ENCODE measurements around the gene ZNF804B. TPM values are rescaled to one million over a fixed set of nuclear protein-coding genes. Genes with fewer than 3 reads are reported as not detected.
A peak's percentile ranks its signal among the peaks of the same experiment; 100 is the strongest.

The ZNF804B gene
- total RNA-seq, 6 donors from 2014 or later, result not detected

DNA sequence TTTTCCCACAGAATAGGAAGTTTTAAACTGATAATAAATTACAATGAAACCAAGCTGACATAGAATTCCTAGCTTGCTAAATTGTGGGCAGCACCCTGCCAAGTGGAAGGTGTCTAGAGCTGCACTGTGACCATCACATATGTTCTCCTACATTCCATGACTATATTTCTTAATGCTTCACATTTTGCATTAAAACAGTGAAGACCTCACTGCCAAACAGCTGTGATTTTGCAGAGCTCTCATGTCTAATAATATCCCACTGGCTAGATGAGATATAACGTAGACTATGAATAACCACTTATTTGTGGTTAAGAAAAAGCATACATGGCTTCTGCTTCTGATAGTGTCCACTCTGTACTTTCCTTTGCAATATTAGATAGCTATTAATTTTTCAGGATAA, 264.4 kb downstream of the ZNF804B start:
- TF ChIP-seq POLR2A (IDR thresholded peaks at IDR 0.05) (no peak), POLR2AphosphoS5 (IDR thresholded peaks at IDR 0.05) (no peak), EP300 (IDR thresholded peaks at IDR 0.05) (no peak)
- TF ChIP-seq, protein P1, sequence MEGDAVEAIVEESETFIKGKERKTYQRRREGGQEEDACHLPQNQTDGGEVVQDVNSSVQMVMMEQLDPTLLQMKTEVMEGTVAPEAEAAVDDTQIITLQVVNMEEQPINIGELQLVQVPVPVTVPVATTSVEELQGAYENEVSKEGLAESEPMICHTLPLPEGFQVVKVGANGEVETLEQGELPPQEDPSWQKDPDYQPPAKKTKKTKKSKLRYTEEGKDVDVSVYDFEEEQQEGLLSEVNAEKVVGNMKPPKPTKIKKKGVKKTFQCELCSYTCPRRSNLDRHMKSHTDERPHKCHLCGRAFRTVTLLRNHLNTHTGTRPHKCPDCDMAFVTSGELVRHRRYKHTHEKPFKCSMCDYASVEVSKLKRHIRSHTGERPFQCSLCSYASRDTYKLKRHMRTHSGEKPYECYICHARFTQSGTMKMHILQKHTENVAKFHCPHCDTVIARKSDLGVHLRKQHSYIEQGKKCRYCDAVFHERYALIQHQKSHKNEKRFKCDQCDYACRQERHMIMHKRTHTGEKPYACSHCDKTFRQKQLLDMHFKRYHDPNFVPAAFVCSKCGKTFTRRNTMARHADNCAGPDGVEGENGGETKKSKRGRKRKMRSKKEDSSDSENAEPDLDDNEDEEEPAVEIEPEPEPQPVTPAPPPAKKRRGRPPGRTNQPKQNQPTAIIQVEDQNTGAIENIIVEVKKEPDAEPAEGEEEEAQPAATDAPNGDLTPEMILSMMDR (IDR thresholded peaks at IDR 0.05), result no peak
- H3K9me3 ChIP-seq, result no peaks in the 10 kb centered on the region
- no peak overlapping the region for H3K4me3 ChIP-seq
- H3K27ac ChIP-seq, result no peak overlapping the region
- DNase-seq, result no peak
- 44 to 58% methylated on average over 1 of the region's 1 CpG for WGBS, 2 donors
- H3K27me3 ChIP-seq, result no peaks in the 10 kb centered on the region
- no peaks in the 10 kb centered on the region for H3K36me3 ChIP-seq
- no peaks in the 10 kb centered on the region for H3K4me1 ChIP-seq
- no peak for ATAC-seq (ENCODE audit: low FRiP score in 2 of 2)

DNA sequence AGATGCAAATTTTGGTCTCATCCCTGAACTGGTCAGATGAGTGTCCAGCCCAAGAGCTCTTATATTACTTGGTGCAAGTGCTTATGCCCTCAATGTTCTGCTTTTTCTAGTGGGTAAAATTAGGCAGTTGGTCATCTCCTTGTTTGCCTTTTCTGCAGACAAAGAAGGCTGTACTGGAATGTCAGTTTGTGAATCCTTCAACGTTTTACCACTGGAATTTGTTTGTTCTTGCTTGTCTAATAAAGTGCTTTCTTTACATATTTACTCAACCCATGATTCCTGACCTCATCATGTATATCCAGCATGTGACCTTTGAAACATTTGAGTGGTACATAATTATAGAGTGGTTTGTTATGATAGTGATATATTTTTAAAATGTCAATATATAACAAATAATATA, 268.3 kb downstream of the ZNF804B start:
- no peak for TF ChIP-seq POLR2A (IDR thresholded peaks at IDR 0.05)
- Histone ChIP-seq H3K9me3 (no peaks in the 10 kb centered on the region), H3K27ac (no peak overlapping the region), H3K27me3 (no peaks in the 10 kb centered on the region), H3K36me3 (no peaks in the 10 kb centered on the region), H3K4me1 (no peaks in the 10 kb centered on the region), H3K4me3 (no peak overlapping the region)
- ATAC-seq (ENCODE audit: low FRiP score in 2 of 2), result no peak
- WGBS, 2 donors, result 30 to 33% methylated on average over 1 of the region's 1 CpG
- no peak for DNase-seq

DNA sequence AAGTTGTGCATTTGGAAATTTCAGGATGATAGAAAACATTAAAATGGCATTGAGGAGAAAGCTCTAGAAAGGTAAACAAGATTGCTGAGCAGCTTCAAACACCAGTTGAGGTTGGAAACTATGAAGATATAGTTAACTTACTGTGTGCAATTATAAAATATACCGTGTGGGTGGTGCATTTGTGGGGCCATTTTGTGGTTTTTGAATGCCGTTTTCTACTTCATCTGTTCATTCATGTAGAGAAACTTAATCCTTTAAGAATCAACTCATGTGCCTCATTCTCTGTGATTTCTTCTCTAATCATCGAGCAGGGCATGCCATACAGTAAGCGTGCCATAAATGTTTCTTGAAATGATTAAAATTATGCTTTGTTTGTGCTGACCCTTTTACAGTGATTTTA, 268.8 kb downstream of the ZNF804B start:
- WGBS, 2 donors, result 78 to 91% methylated on average over 4 of the region's 4 CpGs
- Histone ChIP-seq H3K27ac (no peak overlapping the region), H3K27me3 (no peaks in the 10 kb centered on the region), H3K36me3 (no peaks in the 10 kb centered on the region), H3K9me3 (no peaks in the 10 kb centered on the region), H3K4me3 (no peak overlapping the region), H3K4me1 (no peaks in the 10 kb centered on the region)
- ATAC-seq (ENCODE audit: low FRiP score in 2 of 2), result no peak
- TF ChIP-seq POLR2A (IDR thresholded peaks at IDR 0.05) (no peak), POLR2AphosphoS5 (IDR thresholded peaks at IDR 0.05) (no peak), EP300 (IDR thresholded peaks at IDR 0.05) (no peak)
- TF ChIP-seq, protein P1 (IDR thresholded peaks at IDR 0.05), result no peak
- no peak for DNase-seq

DNA sequence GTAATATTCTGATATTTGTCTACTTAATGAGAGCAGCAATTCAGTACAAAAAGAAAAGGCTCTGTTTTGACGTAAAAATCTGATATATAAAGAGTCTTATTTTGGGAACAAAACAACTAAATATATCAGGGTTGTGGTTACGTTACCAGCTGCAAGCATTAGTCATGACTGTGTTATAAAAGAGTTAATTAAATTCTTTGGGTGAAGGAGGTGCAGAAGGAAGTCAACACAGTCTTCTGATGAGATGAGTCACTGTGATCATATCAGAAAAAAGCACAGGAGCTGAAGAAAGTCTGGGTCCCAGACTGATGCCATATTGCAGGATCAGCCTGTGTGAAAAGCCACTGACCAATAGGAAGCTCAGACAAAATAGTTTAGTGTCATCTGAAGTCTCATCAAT, 270.4 kb downstream of the ZNF804B start:
- Histone ChIP-seq H3K4me3 (no peak overlapping the region), H3K27me3 (no peaks in the 10 kb centered on the region), H3K4me1 (no peaks in the 10 kb centered on the region), H3K36me3 (no peaks in the 10 kb centered on the region), H3K9me3 (no peaks in the 10 kb centered on the region), H3K27ac (no peak overlapping the region)
- DNase-seq (no peak), ATAC-seq (ENCODE audit: low FRiP score in 2 of 2) (no peak)
- WGBS, 2 donors, result 46 to 60% methylated on average over 2 of the region's 2 CpGs
- TF ChIP-seq EP300 (IDR thresholded peaks at IDR 0.05), result no peak
- TF ChIP-seq POLR2A (IDR thresholded peaks at IDR 0.05), result no peak
- TF ChIP-seq, protein P1 (IDR thresholded peaks at IDR 0.05), result no peak

DNA sequence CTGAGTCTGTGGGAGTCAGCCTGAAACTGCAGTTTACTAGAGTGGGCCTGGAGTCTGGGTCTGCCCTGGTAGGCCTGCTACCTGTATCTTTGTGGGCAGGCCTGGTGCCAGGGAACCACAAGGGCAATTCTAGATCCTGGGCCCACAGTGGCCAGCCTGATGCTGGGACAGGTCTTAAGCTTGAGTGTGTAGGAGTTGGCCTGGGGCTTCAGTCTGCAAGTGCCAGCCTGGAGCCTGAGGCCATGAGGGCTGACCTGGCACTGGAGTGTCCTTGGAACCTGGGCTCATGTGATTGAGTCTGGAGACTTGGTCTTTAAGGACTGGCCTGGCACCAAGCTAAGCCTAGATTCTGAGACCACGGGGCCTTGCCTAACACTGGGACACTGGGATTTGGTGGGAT, 281.7 kb downstream of the ZNF804B start:
- peak in 1 of 2 donors; percentile 30 for ATAC-seq (ENCODE audit: low FRiP score in 2 of 2)
- Histone ChIP-seq H3K36me3 (no peaks in the 10 kb centered on the region), H3K4me1 (no peaks in the 10 kb centered on the region), H3K9me3 (peaks cover 0 to 3% (median 0%) of the 10 kb centered on the region in 4 donors), H3K4me3 (no peak overlapping the region), H3K27me3 (no peaks in the 10 kb centered on the region), H3K27ac (no peak overlapping the region)
- no peak for TF ChIP-seq POLR2A (IDR thresholded peaks at IDR 0.05)
- no peak for TF ChIP-seq EP300 (IDR thresholded peaks at IDR 0.05)
- TF ChIP-seq, protein P1 (IDR thresholded peaks at IDR 0.05), result no peak
- no peak for TF ChIP-seq POLR2AphosphoS5 (IDR thresholded peaks at IDR 0.05)
- WGBS, 2 donors, result 73% methylated on average over 1 of the region's 1 CpG; no CpG with 5 or more reads in 1 of the 2 donors
- no peak for DNase-seq
